ENCODE data around the gene GPR156.

DNA sequence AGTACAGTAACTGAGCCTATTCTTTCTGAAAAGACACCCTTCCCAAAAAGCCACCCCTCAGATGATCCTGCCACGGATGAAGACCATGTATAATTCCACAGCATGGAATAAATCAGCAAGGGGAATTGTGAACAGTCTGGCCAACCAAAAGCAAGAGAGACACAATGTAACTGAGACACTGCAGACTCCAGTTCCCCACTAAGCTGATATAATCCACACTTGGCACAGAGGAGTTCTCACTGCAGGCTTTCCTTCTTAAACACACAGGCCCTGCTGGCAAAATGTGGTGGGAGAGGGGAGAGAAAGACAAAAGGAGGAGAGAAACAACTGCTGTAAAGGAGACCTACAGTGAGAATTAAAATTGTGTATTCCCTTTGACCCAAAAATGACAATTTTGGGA, 12.7 kb downstream of the GPR156 start:
- TF ChIP-seq SIN3A (IDR thresholded peaks at IDR 0.05; ENCODE audit: borderline replicate concordance, insufficient read depth, low read length) = no peak
- TF ChIP-seq, protein P1, sequence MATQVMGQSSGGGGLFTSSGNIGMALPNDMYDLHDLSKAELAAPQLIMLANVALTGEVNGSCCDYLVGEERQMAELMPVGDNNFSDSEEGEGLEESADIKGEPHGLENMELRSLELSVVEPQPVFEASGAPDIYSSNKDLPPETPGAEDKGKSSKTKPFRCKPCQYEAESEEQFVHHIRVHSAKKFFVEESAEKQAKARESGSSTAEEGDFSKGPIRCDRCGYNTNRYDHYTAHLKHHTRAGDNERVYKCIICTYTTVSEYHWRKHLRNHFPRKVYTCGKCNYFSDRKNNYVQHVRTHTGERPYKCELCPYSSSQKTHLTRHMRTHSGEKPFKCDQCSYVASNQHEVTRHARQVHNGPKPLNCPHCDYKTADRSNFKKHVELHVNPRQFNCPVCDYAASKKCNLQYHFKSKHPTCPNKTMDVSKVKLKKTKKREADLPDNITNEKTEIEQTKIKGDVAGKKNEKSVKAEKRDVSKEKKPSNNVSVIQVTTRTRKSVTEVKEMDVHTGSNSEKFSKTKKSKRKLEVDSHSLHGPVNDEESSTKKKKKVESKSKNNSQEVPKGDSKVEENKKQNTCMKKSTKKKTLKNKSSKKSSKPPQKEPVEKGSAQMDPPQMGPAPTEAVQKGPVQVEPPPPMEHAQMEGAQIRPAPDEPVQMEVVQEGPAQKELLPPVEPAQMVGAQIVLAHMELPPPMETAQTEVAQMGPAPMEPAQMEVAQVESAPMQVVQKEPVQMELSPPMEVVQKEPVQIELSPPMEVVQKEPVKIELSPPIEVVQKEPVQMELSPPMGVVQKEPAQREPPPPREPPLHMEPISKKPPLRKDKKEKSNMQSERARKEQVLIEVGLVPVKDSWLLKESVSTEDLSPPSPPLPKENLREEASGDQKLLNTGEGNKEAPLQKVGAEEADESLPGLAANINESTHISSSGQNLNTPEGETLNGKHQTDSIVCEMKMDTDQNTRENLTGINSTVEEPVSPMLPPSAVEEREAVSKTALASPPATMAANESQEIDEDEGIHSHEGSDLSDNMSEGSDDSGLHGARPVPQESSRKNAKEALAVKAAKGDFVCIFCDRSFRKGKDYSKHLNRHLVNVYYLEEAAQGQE (IDR thresholded peaks at IDR 0.05; ENCODE audit: insufficient read depth in 1 of 2, low read depth in 2 of 2, low read length in 2 of 2) = no peak
- TF ChIP-seq TAF1 (IDR thresholded peaks at IDR 0.05; ENCODE audit: borderline replicate concordance, insufficient read depth, low read length) = no peak
- no peak for TF ChIP-seq FOXP2 (optimal IDR thresholded peaks at IDR 0.05; ENCODE audit: borderline replicate concordance, extremely low read depth, extremely low read length, insufficient read depth)
- TF ChIP-seq POLR2AphosphoS5 (IDR thresholded peaks at IDR 0.05; ENCODE audit: low read depth, low read length) = no peak
